ELF-1 (cell line): Measurements from ENCODE around the gene LAMA4.

ENCODE experiments used
- DNase-seq: peaks from one replicate; pipeline ENCODE4 v3.0.0-alpha.2; 2016; ENCODE audit warnings: low read depth, low spot score

LAMA4 gene

GRCh38 chr6:112193117-112193516 is 61.2 kb downstream of the LAMA4 start:
- DNase-seq: no peak

- DNase-seq: no peak
Measured at GRCh38 chr6:112191509-112192020, 62.8 kb downstream of the LAMA4 start.

GRCh38 chr6:112190164-112190563 is 64.2 kb downstream of the LAMA4 start:
- no peak for DNase-seq

- DNase-seq: no peak
Measured at GRCh38 chr6:112189494-112189893, 64.9 kb downstream of the LAMA4 start.

- DNase-seq: no peak
Measured at GRCh38 chr6:112188906-112189305, 65.5 kb downstream of the LAMA4 start.

GRCh38 chr6:112187736-112188135 is 66.6 kb downstream of the LAMA4 start:
- no peak for DNase-seq

GRCh38 chr6:112184951-112185350 is 69.4 kb downstream of the LAMA4 start:
- no peak for DNase-seq

GRCh38 chr6:112183271-112183671 is 71.1 kb downstream of the LAMA4 start:
- DNase-seq: no peak

- DNase-seq: no peak
Measured at GRCh38 chr6:112181130-112181529, 73.2 kb downstream of the LAMA4 start.

- no peak for DNase-seq
Measured at GRCh38 chr6:112180095-112180820, 74.1 kb downstream of the LAMA4 start.

GRCh38 chr6:112179631-112180030 is 74.7 kb downstream of the LAMA4 start:
- no peak for DNase-seq

- DNase-seq: no peak
Measured at GRCh38 chr6:112178846-112179245, 75.5 kb downstream of the LAMA4 start.

- DNase-seq: no peak
Measured at GRCh38 chr6:112177092-112177491, 77.3 kb downstream of the LAMA4 start.

- DNase-seq: no peak
Measured at GRCh38 chr6:112176175-112176574, 78.2 kb downstream of the LAMA4 start.

GRCh38 chr6:112173221-112173804 is 81.1 kb downstream of the LAMA4 start:
- DNase-seq: no peak

GRCh38 chr6:112172540-112172939 is 81.8 kb downstream of the LAMA4 start:
- DNase-seq: no peak

GRCh38 chr6:112169541-112169940 is 84.8 kb downstream of the LAMA4 start:
- no peak for DNase-seq

- DNase-seq: peak; percentile 88
Measured at GRCh38 chr6:112163295-112164257, 90.8 kb downstream of the LAMA4 start.

- DNase-seq: no peak
Measured at GRCh38 chr6:112160745-112161144, 93.6 kb downstream of the LAMA4 start.

- DNase-seq: no peak
Measured at GRCh38 chr6:112156668-112157067, 97.7 kb downstream of the LAMA4 start.

- no peak for DNase-seq
Measured at GRCh38 chr6:112155886-112156285, 98.5 kb downstream of the LAMA4 start.

GRCh38 chr6:112154711-112155110 is 99.7 kb downstream of the LAMA4 start:
- DNase-seq: no peak
